Middle frontal gyrus (tissue), 1 donor: ENCODE results near the gene ABTB1.
"Not testable (repeated sequence)": the region's sequence is repeated elsewhere in the genome, so short reads cannot be mapped to it uniquely, and the experiment has no call there.

Experiments
- DNase-seq: peaks from one replicate; pipeline ENCODE4 v3.0.0-alpha.2; 2015; ENCODE audit warnings: low spot score; ENCODE audit errors: extremely low spot score

ABTB1 gene

GRCh38 chr3:127647845-127648204, 24.9 kb upstream of the ABTB1 start:
- no peak for DNase-seq

- no peak for DNase-seq
Observed at GRCh38 chr3:127650236-127650635, 22.5 kb upstream of the ABTB1 start.

GRCh38 chr3:127651516-127652172, 21.1 kb upstream of the ABTB1 start:
- DNase-seq = no peak

GRCh38 chr3:127652246-127652995, 20.3 kb upstream of the ABTB1 start:
- no peak for DNase-seq

GRCh38 chr3:127654374-127654773, 18.4 kb upstream of the ABTB1 start:
- no peak for DNase-seq

GRCh38 chr3:127654993-127655392, 17.8 kb upstream of the ABTB1 start:
- not testable (repeated sequence) for DNase-seq

GRCh38 chr3:127655641-127656040, 17.1 kb upstream of the ABTB1 start:
- DNase-seq = no peak

GRCh38 chr3:127656906-127657305, 15.8 kb upstream of the ABTB1 start:
- DNase-seq = no peak

- no peak for DNase-seq
Observed at GRCh38 chr3:127658234-127658633, 14.5 kb upstream of the ABTB1 start.

- no peak for DNase-seq
Observed at GRCh38 chr3:127660621-127661251, 12.0 kb upstream of the ABTB1 start.

- no peak for DNase-seq
Observed at GRCh38 chr3:127661600-127661999, 11.2 kb upstream of the ABTB1 start.

GRCh38 chr3:127662001-127662469, 10.7 kb upstream of the ABTB1 start:
- no peak for DNase-seq

GRCh38 chr3:127663151-127663550, 9.6 kb upstream of the ABTB1 start:
- DNase-seq = no peak

GRCh38 chr3:127665165-127665564, 7.6 kb upstream of the ABTB1 start:
- DNase-seq = no peak

GRCh38 chr3:127665586-127665985, 7.2 kb upstream of the ABTB1 start:
- no peak for DNase-seq

- no peak for DNase-seq
Observed at GRCh38 chr3:127666676-127667075, 6.1 kb upstream of the ABTB1 start.

- DNase-seq = no peak
Observed at GRCh38 chr3:127667119-127667681, 5.6 kb upstream of the ABTB1 start.

GRCh38 chr3:127668906-127669305, 3.8 kb upstream of the ABTB1 start:
- no peak for DNase-seq

- no peak for DNase-seq
Observed at GRCh38 chr3:127669541-127670228, 3.1 kb upstream of the ABTB1 start.

- no peak for DNase-seq
Observed at GRCh38 chr3:127670229-127670559, 2.6 kb upstream of the ABTB1 start.

- DNase-seq = no peak
Observed at GRCh38 chr3:127670761-127671522, 1.8 kb upstream of the ABTB1 start.
